HepG2 (cell line): ENCODE results near the gene PLA2G2A. TPM values are rescaled to one million over a fixed set of nuclear protein-coding genes. Genes with fewer than 3 reads are reported as not detected.

Source experiments
- ERF ChIP-seq: IDR thresholded peaks from 2 replicates; pipeline ENCODE4 v1.6.1; 2018; ENCODE audit warnings: missing biosample characterization, missing genetic modification reagents
- FOXC1 ChIP-seq: sonication (generic); formaldehyde crosslinking; IDR thresholded peaks from 2 replicates; pipeline ENCODE4 v1.8.0; 2022; ENCODE audit warnings: mild to moderate bottlenecking, missing genetic modification reagents, borderline replicate concordance
- KDM5B ChIP-seq: sonication (generic); formaldehyde crosslinking; IDR thresholded peaks from 2 replicates; pipeline ENCODE4 v1.4.0; 2020; ENCODE audit warnings: missing genetic modification reagents, mild to moderate bottlenecking, borderline replicate concordance
- KLF11 ChIP-seq: IDR thresholded peaks from 2 replicates; pipeline ENCODE4 v1.6.1; 2016; ENCODE audit warnings: missing compliant biosample characterization
- NCOA5 ChIP-seq: sonication (generic); formaldehyde crosslinking; IDR thresholded peaks from 2 replicates; pipeline ENCODE4 v1.4.0; 2020; ENCODE audit warnings: missing genetic modification reagents
- ZFP1 ChIP-seq: IDR thresholded peaks from 2 replicates; pipeline ENCODE4 v1.6.1; 2016
- ZNF546 ChIP-seq: sonication (generic); formaldehyde crosslinking; conservative IDR thresholded peaks from 2 replicates; pipeline ENCODE4 v1.8.1; 2023; ENCODE audit warnings: mild to moderate bottlenecking, missing genetic modification reagents
- ZNF564 ChIP-seq: sonication (generic); formaldehyde crosslinking; IDR thresholded peaks from 2 replicates; pipeline ENCODE4 v1.8.1; 2023; ENCODE audit warnings: mild to moderate bottlenecking, missing genetic modification reagents
- ZNF790 ChIP-seq: sonication (generic); formaldehyde crosslinking; IDR thresholded peaks from 2 replicates; pipeline ENCODE4 v1.8.0; 2022; ENCODE audit warnings: missing genetic modification reagents, mild to moderate bottlenecking, borderline replicate concordance
- polyA plus RNA-seq, 8 experiments: library from polyadenylated mRNA; depleted of rRNA in 3 of 8; stranded (reverse) in 7 of 8; unstranded in 1 of 8; fragments of >200 nt; fragmentation: Illumina TruSeq in 4 of 8; extraction: Trizol in 4 of 8; gene quantifications; 2 replicates each; pipeline versions ENCODE4 v1.2.1 to v1.2.3, GENCODE V29; 2011 to 2016; ENCODE audit warnings: low read depth in 4 of 8, missing spikeins in 1 of 8, mixed read lengths in 1 of 8; ENCODE audit not compliant: insufficient read depth in 1 of 8
- total RNA-seq, 5 experiments: library from RNA; depleted of rRNA; stranded (reverse); fragments of >200 nt; fragmentation: Illumina TruSeq; extraction: Trizol; gene quantifications; 2 replicates each; pipeline ENCODE4 v1.2.3, GENCODE V29; 2016; ENCODE audit warnings: low read depth in 1 of 5
- TF ChIP-seq, protein P1 (sequence below): sonication (generic); formaldehyde crosslinking; IDR thresholded peaks from 2 replicates; pipeline ENCODE4 v1.8.1; 2022; ENCODE audit warnings: low read depth, mild to moderate bottlenecking, missing genetic modification reagents
- TF ChIP-seq, protein P2 (sequence below): sonication (generic); formaldehyde crosslinking; IDR thresholded peaks from 2 replicates; pipeline ENCODE4 v1.5.1; 2020; ENCODE audit warnings: missing genetic modification reagents, mild to moderate bottlenecking, borderline replicate concordance
- TF ChIP-seq, protein P3 (sequence below): sonication (generic); formaldehyde crosslinking; IDR thresholded peaks from 2 replicates; pipeline ENCODE4 v1.8.1; 2023; ENCODE audit warnings: mild to moderate bottlenecking, moderate library complexity, missing genetic modification reagents
- TF ChIP-seq, protein P4 (sequence below): sonication (generic); formaldehyde crosslinking; IDR thresholded peaks from 2 replicates; pipeline ENCODE4 v1.5.0; 2020; ENCODE audit warnings: mild to moderate bottlenecking, missing genetic modification reagents
- TF ChIP-seq, protein P5 (sequence below): IDR thresholded peaks from 2 replicates; pipeline ENCODE4 v1.6.1; 2016; ENCODE audit warnings: low read depth, missing genetic modification reagents, missing compliant biosample characterization

Gene PLA2G2A
- total and polyA plus RNA-seq, 2 of the 13 experiments (the other 11 are each of a cell fraction or from before 2014, with no cell fraction given), result 0.35 to 30.3 TPM

DNA sequence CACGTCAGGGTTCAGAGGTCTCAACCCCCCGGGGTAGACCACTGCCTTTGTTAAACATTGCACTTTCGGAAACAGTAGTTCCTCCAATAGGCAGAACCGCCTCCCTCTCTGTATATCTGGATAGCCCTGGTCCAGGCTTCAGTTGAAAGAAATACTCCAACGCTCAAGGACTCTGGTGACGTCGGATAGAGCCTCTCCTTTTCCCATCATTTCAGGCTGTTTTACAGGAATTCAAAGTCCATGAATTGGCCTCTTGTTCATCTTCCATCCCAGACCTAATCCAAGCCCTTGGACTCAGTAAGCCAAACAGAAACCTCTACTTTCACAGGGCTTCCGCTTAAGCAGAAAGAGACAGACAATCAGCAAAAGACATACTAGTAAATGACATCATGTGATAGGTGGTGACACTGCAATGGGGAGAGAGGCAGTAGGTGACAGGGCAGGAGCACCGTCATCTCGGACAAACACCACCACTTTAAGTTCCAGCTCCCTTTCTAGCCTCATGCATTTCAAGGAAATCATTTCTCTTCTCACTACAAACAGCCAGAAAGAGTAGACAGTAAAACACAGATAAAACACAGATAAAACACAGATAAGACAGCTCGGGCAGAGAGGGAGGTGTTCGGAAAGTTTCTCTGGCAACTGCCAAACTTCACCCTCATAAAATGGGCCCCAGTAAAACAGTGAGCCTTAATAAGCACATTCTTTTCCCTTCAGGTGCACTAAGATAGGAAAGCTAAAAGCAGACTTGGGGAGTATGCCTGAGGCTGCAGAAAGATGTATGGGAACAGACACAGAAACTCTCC lies 2.3 kb upstream of the PLA2G2A start (continued):
- TF ChIP-seq, protein P1, sequence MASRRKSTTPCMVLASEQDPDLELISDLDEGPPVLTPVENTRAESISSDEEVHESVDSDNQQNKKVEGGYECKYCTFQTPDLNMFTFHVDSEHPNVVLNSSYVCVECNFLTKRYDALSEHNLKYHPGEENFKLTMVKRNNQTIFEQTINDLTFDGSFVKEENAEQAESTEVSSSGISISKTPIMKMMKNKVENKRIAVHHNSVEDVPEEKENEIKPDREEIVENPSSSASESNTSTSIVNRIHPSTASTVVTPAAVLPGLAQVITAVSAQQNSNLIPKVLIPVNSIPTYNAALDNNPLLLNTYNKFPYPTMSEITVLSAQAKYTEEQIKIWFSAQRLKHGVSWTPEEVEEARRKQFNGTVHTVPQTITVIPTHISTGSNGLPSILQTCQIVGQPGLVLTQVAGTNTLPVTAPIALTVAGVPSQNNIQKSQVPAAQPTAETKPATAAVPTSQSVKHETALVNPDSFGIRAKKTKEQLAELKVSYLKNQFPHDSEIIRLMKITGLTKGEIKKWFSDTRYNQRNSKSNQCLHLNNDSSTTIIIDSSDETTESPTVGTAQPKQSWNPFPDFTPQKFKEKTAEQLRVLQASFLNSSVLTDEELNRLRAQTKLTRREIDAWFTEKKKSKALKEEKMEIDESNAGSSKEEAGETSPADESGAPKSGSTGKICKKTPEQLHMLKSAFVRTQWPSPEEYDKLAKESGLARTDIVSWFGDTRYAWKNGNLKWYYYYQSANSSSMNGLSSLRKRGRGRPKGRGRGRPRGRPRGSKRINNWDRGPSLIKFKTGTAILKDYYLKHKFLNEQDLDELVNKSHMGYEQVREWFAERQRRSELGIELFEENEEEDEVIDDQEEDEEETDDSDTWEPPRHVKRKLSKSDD (CRISPR knock-in tag), result peak; percentile 50; the same call in 1 of the 2 replicates
- TF ChIP-seq NCOA5 (no peak), KLF11 (CRISPR knock-in tag) (no peak), ZNF564 (CRISPR knock-in tag) (no peak), ZFP1 (CRISPR knock-in tag) (no peak), ZNF546 (CRISPR knock-in tag) (no peak), ZNF790 (CRISPR knock-in tag) (no peak), KDM5B (CRISPR knock-in tag) (no peak), ERF (peak; percentile 36; the same call in 1 of the 2 replicates), FOXC1 (no peak)
- TF ChIP-seq, protein P2, sequence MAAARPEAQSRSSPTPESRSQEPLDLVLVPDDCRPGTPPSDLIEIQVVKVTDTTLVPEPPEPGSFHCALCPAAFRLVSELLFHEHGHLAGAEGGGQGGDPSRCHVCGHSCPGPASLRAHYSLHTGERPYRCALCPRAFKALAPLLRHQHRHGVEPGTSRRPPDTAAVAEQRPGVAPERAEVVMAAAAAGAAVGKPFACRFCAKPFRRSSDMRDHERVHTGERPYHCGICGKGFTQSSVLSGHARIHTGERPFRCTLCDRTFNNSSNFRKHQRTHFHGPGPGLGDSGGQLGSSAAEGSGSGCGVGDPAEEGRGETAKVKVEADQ, result no peak
- TF ChIP-seq, protein P3, sequence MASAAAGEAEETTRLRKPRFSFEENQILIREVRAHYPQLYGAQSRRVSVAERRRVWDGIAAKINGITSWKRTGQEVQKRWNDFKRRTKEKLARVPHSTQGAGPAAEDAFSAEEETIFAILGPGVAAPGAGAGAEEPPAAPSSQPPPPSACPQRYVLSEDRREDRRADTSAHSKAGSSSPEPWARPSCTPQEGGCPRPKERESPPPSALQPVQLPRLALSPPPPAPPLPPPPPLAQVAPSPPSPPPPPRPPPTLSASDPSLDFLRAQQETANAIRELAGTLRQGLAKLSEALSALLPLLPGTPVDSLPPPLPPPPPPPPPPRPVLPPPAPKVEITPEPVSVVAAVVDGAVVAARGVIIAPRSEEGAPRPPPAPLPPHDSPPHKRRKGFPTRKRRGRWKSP (CRISPR knock-in tag), result no peak
- TF ChIP-seq, protein P4, sequence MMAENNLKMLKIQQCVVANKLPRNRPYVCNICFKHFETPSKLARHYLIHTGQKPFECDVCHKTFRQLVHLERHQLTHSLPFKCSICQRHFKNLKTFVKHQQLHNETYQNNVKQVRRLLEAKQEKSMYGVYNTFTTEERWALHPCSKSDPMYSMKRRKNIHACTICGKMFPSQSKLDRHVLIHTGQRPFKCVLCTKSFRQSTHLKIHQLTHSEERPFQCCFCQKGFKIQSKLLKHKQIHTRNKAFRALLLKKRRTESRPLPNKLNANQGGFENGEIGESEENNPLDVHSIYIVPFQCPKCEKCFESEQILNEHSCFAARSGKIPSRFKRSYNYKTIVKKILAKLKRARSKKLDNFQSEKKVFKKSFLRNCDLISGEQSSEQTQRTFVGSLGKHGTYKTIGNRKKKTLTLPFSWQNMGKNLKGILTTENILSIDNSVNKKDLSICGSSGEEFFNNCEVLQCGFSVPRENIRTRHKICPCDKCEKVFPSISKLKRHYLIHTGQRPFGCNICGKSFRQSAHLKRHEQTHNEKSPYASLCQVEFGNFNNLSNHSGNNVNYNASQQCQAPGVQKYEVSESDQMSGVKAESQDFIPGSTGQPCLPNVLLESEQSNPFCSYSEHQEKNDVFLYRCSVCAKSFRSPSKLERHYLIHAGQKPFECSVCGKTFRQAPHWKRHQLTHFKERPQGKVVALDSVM (CRISPR knock-in tag), result no peak
- TF ChIP-seq, protein P5, sequence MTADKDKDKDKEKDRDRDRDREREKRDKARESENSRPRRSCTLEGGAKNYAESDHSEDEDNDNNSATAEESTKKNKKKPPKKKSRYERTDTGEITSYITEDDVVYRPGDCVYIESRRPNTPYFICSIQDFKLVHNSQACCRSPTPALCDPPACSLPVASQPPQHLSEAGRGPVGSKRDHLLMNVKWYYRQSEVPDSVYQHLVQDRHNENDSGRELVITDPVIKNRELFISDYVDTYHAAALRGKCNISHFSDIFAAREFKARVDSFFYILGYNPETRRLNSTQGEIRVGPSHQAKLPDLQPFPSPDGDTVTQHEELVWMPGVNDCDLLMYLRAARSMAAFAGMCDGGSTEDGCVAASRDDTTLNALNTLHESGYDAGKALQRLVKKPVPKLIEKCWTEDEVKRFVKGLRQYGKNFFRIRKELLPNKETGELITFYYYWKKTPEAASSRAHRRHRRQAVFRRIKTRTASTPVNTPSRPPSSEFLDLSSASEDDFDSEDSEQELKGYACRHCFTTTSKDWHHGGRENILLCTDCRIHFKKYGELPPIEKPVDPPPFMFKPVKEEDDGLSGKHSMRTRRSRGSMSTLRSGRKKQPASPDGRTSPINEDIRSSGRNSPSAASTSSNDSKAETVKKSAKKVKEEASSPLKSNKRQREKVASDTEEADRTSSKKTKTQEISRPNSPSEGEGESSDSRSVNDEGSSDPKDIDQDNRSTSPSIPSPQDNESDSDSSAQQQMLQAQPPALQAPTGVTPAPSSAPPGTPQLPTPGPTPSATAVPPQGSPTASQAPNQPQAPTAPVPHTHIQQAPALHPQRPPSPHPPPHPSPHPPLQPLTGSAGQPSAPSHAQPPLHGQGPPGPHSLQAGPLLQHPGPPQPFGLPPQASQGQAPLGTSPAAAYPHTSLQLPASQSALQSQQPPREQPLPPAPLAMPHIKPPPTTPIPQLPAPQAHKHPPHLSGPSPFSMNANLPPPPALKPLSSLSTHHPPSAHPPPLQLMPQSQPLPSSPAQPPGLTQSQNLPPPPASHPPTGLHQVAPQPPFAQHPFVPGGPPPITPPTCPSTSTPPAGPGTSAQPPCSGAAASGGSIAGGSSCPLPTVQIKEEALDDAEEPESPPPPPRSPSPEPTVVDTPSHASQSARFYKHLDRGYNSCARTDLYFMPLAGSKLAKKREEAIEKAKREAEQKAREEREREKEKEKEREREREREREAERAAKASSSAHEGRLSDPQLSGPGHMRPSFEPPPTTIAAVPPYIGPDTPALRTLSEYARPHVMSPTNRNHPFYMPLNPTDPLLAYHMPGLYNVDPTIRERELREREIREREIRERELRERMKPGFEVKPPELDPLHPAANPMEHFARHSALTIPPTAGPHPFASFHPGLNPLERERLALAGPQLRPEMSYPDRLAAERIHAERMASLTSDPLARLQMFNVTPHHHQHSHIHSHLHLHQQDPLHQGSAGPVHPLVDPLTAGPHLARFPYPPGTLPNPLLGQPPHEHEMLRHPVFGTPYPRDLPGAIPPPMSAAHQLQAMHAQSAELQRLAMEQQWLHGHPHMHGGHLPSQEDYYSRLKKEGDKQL (CRISPR knock-in tag), result no peak
